Immature natural killer cell (primary cell): ENCODE data around the gene ZNF460. TPM values are rescaled to one million over a fixed set of nuclear protein-coding genes. Genes with fewer than 3 reads are reported as not detected.

Experiments
- DNase-seq, 3 donors: peaks; one replicate each; pipeline ENCODE4 v3.0.0; 2022; ENCODE audit warnings: mixed read lengths in 1 of 3
- H3K27ac Mint-ChIP-seq, 6 donors: one replicate each; pipeline ENCODE4 v1.8.0; 2020; ENCODE audit warnings: mixed read lengths in 6 of 6, mild to moderate bottlenecking in 5 of 6, inconsistent platforms in 4 of 6, moderate library complexity in 3 of 6
- H3K27me3 Mint-ChIP-seq, 3 donors: one replicate each; pipeline ENCODE4 v1.8.0; 2020 to 2021; ENCODE audit warnings: low read depth in 3 of 3, mild to moderate bottlenecking in 3 of 3, mixed read lengths in 3 of 3, moderate library complexity in 3 of 3, inconsistent platforms in 1 of 3
- H3K36me3 Mint-ChIP-seq, 3 donors: one replicate each; pipeline ENCODE4 v1.8.0; 2020; ENCODE audit warnings: mixed read lengths in 3 of 3, inconsistent platforms in 2 of 3, mild to moderate bottlenecking in 2 of 3
- H3K4me1 Mint-ChIP-seq, 2 donors: one replicate each; pipeline ENCODE4 v1.8.0; 2020; ENCODE audit warnings: inconsistent platforms in 2 of 2, mild to moderate bottlenecking in 2 of 2, mixed read lengths in 2 of 2, moderate library complexity in 1 of 2
- H3K4me3 Mint-ChIP-seq, 5 donors: one replicate each; pipeline ENCODE4 v1.8.0; 2020; ENCODE audit warnings: mild to moderate bottlenecking in 5 of 5, mixed read lengths in 5 of 5, inconsistent platforms in 3 of 5, moderate library complexity in 3 of 5
- H3K9me3 Mint-ChIP-seq, 6 donors: one replicate each; pipeline ENCODE4 v1.8.0; 2020; ENCODE audit warnings: mild to moderate bottlenecking in 6 of 6, mixed read lengths in 6 of 6, inconsistent platforms in 4 of 6, moderate library complexity in 3 of 6
- polyA plus RNA-seq, 3 donors: library from polyadenylated mRNA; unstranded; fragments of 300-500 nt; fragmentation: Illumina TruSeq; gene quantifications; one replicate each; pipeline ENCODE4 v1.2.3, GENCODE V29; 2021

Gene ZNF460
- polyA plus RNA-seq, 3 donors from 2014 or later = 1.1 to 7.0 (median 4.3) TPM

GRCh38 chr19:57292547-57292946 lies 12.3 kb downstream of the ZNF460 start:
- Mint-ChIP-seq H3K9me3 (peaks cover 8 to 32% (median 12%) of the 10 kb centered on the region in 6 donors), H3K4me1 (peaks cover 7 to 49% of the 10 kb centered on the region in 2 donors), H3K27ac (no peak overlapping the region), H3K27me3 (peaks cover 0 to 4% (median 0%) of the 10 kb centered on the region in 3 donors), H3K4me3 (no peak overlapping the region), H3K36me3 (peaks cover 66 to 83% (median 82%) of the 10 kb centered on the region in 3 donors)
- no peak for DNase-seq

DNA sequence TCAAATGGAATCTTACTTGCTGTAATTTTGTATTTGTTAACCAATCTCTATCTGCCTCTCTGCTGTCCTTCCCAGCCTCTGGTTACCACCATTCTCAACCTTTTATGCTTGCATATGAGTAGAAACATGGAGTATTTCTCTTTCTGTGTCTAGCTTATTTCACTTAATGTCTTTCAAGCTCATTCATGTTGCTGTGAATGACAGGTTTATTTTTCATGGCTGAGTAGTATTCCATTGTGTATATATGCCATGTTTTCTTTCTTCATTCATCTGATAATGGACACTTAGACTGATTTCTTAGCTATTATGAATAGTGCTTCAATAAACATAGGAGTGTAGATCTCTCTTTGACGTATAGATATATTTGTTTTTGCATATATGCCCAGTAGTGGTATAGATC lies 13.4 kb downstream of the ZNF460 start:
- Mint-ChIP-seq H3K27ac (no peak overlapping the region), H3K4me3 (no peak overlapping the region), H3K27me3 (peaks cover 0 to 4% (median 0%) of the 10 kb centered on the region in 3 donors), H3K36me3 (peaks cover 60 to 79% (median 79%) of the 10 kb centered on the region in 3 donors), H3K9me3 (peaks cover 8 to 32% (median 12%) of the 10 kb centered on the region in 6 donors), H3K4me1 (peaks cover 11 to 58% of the 10 kb centered on the region in 2 donors)
- DNase-seq = no peak

GRCh38 chr19:57302020-57302465 lies 21.8 kb downstream of the ZNF460 start:
- H3K4me3 Mint-ChIP-seq = no peak overlapping the region
- H3K4me1 Mint-ChIP-seq = peaks cover 4 to 19% of the 10 kb centered on the region in 2 donors
- no peaks in the 10 kb centered on the region for H3K9me3 Mint-ChIP-seq
- peaks cover 8 to 28% (median 25%) of the 10 kb centered on the region in 3 donors for H3K36me3 Mint-ChIP-seq
- DNase-seq = no peak
- peaks cover 0 to 6% (median 0%) of the 10 kb centered on the region in 3 donors for H3K27me3 Mint-ChIP-seq
- H3K27ac Mint-ChIP-seq = no peak overlapping the region

GRCh38 chr19:57302727-57303401 lies 22.6 kb downstream of the ZNF460 start:
- H3K27ac Mint-ChIP-seq = peak overlapping the region in 1 of 6 donors; percentile 40
- no peaks in the 10 kb centered on the region for H3K9me3 Mint-ChIP-seq

DNA sequence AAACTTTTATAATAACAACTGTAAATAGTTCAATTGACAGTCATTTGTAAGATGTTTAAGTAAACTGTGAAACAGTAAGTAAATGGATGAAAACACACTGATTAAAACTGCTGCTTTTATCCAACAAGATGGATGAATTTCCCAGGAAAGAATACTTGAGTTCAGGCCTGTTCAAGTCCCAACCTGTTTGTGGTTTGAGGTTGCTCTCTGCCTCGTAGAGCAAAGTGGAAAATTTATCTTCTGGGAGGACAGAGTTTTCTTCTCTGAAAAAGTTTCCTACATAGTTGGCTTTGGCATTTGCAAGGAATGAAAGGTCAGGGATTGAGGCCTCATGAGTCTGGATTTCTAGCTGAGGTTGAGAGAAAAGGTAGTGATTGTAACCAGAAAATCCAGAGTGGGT lies 24.8 kb downstream of the ZNF460 start:
- peaks cover 0 to 8% (median 6%) of the 10 kb centered on the region in 3 donors for H3K27me3 Mint-ChIP-seq
- peaks cover 4 to 17% (median 10%) of the 10 kb centered on the region in 3 donors for H3K36me3 Mint-ChIP-seq

More at GRCh38 chr19:57302727-57303401, 22.6 kb downstream of the ZNF460 start:
- peaks cover 0 to 6% (median 0%) of the 10 kb centered on the region in 3 donors for H3K27me3 Mint-ChIP-seq
- H3K4me1 Mint-ChIP-seq = peaks cover 3 to 11% of the 10 kb centered on the region in 2 donors
- H3K4me3 Mint-ChIP-seq = no peak overlapping the region
- H3K36me3 Mint-ChIP-seq = peaks cover 8 to 25% (median 19%) of the 10 kb centered on the region in 3 donors
- DNase-seq = no peak

DNA sequence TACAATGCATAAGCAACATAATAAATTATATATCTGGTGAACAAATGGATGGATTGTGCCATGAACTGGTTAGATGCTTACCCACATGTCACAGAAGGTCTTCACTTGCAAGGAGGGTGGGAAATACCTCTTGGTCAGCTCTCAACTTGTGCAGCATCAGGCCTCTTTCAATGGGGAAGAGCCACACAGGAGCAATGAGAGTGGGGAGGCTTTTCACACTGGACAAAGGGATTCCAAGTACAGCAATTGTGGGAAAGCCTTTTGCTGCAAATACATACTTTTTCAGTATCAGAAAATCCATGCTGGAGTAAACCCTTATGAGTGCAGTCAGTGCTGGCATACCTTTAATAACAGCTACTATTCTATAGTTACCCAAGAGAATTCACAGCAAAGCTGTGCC lies 28.2 kb downstream of the ZNF460 start:
- Mint-ChIP-seq H3K4me3 (peak overlapping the region in 1 of 5 donors; percentile 38), H3K27ac (peak overlapping the region in 2 of 6 donors; percentile 52 to 73), H3K36me3 (peaks cover 0 to 4% (median 3%) of the 10 kb centered on the region in 3 donors), H3K9me3 (peaks cover 6 to 22% (median 18%) of the 10 kb centered on the region in 6 donors), H3K27me3 (peaks cover 6 to 10% (median 10%) of the 10 kb centered on the region in 3 donors), H3K4me1 (peaks cover 14 to 21% of the 10 kb centered on the region in 2 donors)
- no peak for DNase-seq

More for the DNA sequence above, 24.8 kb downstream of the ZNF460 start:
- no peak overlapping the region for H3K27ac Mint-ChIP-seq
- DNase-seq = no peak
- H3K9me3 Mint-ChIP-seq = peaks cover 4 to 19% (median 16%) of the 10 kb centered on the region in 6 donors
- H3K4me1 Mint-ChIP-seq = peaks cover 11 to 19% of the 10 kb centered on the region in 2 donors
- H3K4me3 Mint-ChIP-seq = no peak overlapping the region

- H3K27me3 Mint-ChIP-seq = peaks cover 12 to 23% (median 17%) of the 10 kb centered on the region in 3 donors
- DNase-seq = no peak
- peaks cover 14 to 21% of the 10 kb centered on the region in 2 donors for H3K4me1 Mint-ChIP-seq
- H3K4me3 Mint-ChIP-seq = no peak overlapping the region
- peaks cover 0 to 3% (median 0%) of the 10 kb centered on the region in 3 donors for H3K36me3 Mint-ChIP-seq
- peaks cover 6 to 24% (median 22%) of the 10 kb centered on the region in 6 donors for H3K9me3 Mint-ChIP-seq
- H3K27ac Mint-ChIP-seq = no peak overlapping the region
These were observed 30.5 kb downstream of the ZNF460 start for GRCh38 chr19:57310792-57311191.

DNA sequence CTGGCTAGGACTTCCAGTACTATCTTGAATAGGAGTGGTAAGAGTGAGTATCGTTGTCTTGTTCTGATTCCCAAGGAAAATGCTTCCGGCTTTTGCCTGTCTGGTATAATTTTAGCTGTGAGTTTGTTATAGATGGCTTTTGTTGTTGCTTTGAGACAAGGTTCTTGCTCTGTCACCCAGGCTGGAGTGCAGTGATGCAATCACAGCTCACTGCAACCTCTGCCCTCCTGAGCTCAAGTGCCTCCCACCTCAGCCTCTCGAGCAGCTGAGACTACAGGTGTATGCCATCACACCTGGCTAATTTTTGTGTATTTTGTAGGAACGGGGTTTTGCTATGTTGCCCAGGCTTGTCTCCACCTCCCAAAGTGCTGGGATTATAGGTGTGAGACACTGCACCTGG lies 33.9 kb downstream of the ZNF460 start:
- H3K4me3 Mint-ChIP-seq = no peak overlapping the region
- H3K36me3 Mint-ChIP-seq = peaks cover 0 to 3% (median 0%) of the 10 kb centered on the region in 3 donors
- no peak for DNase-seq
- H3K27ac Mint-ChIP-seq = no peak overlapping the region
- H3K4me1 Mint-ChIP-seq = peaks cover 11 to 12% of the 10 kb centered on the region in 2 donors
- H3K9me3 Mint-ChIP-seq = peaks cover 6 to 23% (median 13%) of the 10 kb centered on the region in 6 donors
- H3K27me3 Mint-ChIP-seq = peaks cover 12 to 35% (median 17%) of the 10 kb centered on the region in 3 donors

DNA sequence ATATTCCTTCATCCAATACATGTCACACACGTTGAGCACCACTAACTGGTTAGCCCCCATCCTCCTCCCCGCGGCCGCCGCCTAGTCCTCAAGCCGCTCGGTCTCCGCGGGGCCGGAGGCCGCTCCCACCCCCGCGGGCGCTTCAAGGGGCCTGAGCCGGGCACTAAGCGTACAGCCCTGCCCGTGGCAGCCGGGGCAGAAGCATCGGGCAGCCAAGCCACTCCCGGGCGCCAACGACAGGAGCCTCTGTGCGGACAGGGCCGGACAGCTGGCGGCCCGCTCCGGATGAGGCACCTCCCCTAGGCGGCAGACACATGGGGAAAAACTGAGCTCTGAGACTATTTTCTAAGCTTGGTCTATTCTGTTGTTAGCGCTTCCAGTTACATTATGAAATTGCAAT lies 37.2 kb downstream of the ZNF460 start:
- no peak overlapping the region for H3K4me3 Mint-ChIP-seq
- peaks cover 11 to 25% (median 14%) of the 10 kb centered on the region in 3 donors for H3K27me3 Mint-ChIP-seq
- DNase-seq = no peak
- H3K27ac Mint-ChIP-seq = no peak overlapping the region
- peaks cover 27 to 31% of the 10 kb centered on the region in 2 donors for H3K4me1 Mint-ChIP-seq
- peaks cover under 1 to 6% (median 4%) of the 10 kb centered on the region in 3 donors for H3K36me3 Mint-ChIP-seq
- peaks cover 0 to 11% (median 2%) of the 10 kb centered on the region in 6 donors for H3K9me3 Mint-ChIP-seq

DNA sequence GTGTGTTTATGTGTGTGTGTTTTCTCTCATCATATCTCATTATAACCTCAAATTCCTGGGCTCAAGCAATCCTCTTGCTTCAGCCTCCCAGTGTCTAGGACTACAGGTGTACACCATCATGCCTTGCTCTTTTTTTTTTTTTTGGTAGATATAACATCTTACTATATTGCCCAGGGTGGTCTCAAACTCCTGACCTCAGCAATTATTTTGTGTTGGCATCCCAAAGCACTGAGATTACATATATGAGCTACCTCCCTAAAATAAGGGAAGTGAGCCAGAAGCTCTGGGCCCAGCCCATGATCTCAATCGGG lies 39.5 kb downstream of the ZNF460 start:
- Mint-ChIP-seq H3K27me3 (peaks cover 7 to 19% (median 8%) of the 10 kb centered on the region in 3 donors), H3K36me3 (peaks cover 20 to 25% (median 23%) of the 10 kb centered on the region in 3 donors), H3K4me3 (peak overlapping the region; percentile 93 to 99 (median 93)), H3K4me1 (peaks cover 34 to 47% of the 10 kb centered on the region in 2 donors), H3K27ac (peak overlapping the region; percentile 95 to 99 (median 98)), H3K9me3 (peaks cover 0 to 11% (median 3%) of the 10 kb centered on the region in 6 donors)
- DNase-seq = no peak

- peak within 1 kb of the TSS; percentile 93 to 99 (median 93) for H3K4me3 Mint-ChIP-seq
- peaks cover 0 to 16% (median 3%) of the 10 kb centered on the region in 6 donors for H3K9me3 Mint-ChIP-seq
- peaks cover 26 to 31% (median 29%) of the 10 kb centered on the region in 3 donors for H3K36me3 Mint-ChIP-seq
- peaks cover 34 to 47% of the 10 kb centered on the region in 2 donors for H3K4me1 Mint-ChIP-seq
- H3K27me3 Mint-ChIP-seq = peaks cover 3 to 15% (median 8%) of the 10 kb centered on the region in 3 donors
- peak; percentile 89 to 91 (median 91) for DNase-seq
- H3K27ac Mint-ChIP-seq = peak within 1 kb of the TSS; percentile 95 to 99 (median 98)
These were observed 40.1 kb downstream of the ZNF460 start, which contains the start of gene ZNF543 for GRCh38 chr19:57320180-57321084. Gene ZNF543 (plus strand): TSS chr19:57320472. CDS start chr19:57320854, 382 bp downstream.

- Mint-ChIP-seq H3K9me3 (peaks cover 0 to 21% (median under 1%) of the 10 kb centered on the region in 6 donors), H3K4me3 (peak overlapping the region; percentile 93 to 99 (median 93))
- DNase-seq = no peak
These were observed 40.8 kb downstream of the ZNF460 start for GRCh38 chr19:57321116-57321515.

GRCh38 chr19:57321751-57322150 lies 41.5 kb downstream of the ZNF460 start:
- DNase-seq = no peak
- H3K27ac Mint-ChIP-seq = peak overlapping the region; percentile 17 to 99 (median 97)
- H3K27me3 Mint-ChIP-seq = peaks cover 3 to 8% (median 7%) of the 10 kb centered on the region in 3 donors
- H3K4me3 Mint-ChIP-seq = peak overlapping the region; percentile 93 to 99 (median 93)
- H3K9me3 Mint-ChIP-seq = peaks cover 0 to 27% (median 0%) of the 10 kb centered on the region in 6 donors
- peaks cover 34 to 47% of the 10 kb centered on the region in 2 donors for H3K4me1 Mint-ChIP-seq
- H3K36me3 Mint-ChIP-seq = peaks cover 39 to 44% (median 41%) of the 10 kb centered on the region in 3 donors

More at GRCh38 chr19:57321116-57321515, 40.8 kb downstream of the ZNF460 start:
- Mint-ChIP-seq H3K27me3 (peaks cover 3 to 11% (median 8%) of the 10 kb centered on the region in 3 donors), H3K4me1 (peaks cover 34 to 47% of the 10 kb centered on the region in 2 donors), H3K27ac (peak overlapping the region; percentile 95 to 99 (median 98)), H3K36me3 (peaks cover 33 to 38% (median 36%) of the 10 kb centered on the region in 3 donors)
